Metanephros (tissue), 1 donor: Measurements from ENCODE around the gene ZXDA. TPM values are rescaled to one million over a fixed set of nuclear protein-coding genes. Genes with fewer than 3 reads are reported as not detected.

Experiments used
- total RNA-seq: library from RNA; depleted of rRNA; stranded (reverse); fragments of >200 nt; gene quantifications from one replicate; pipeline ENCODE4 v1.2.3, GENCODE V29; 2014

Gene ZXDA
- total RNA-seq: 12.7 TPM

DNA sequence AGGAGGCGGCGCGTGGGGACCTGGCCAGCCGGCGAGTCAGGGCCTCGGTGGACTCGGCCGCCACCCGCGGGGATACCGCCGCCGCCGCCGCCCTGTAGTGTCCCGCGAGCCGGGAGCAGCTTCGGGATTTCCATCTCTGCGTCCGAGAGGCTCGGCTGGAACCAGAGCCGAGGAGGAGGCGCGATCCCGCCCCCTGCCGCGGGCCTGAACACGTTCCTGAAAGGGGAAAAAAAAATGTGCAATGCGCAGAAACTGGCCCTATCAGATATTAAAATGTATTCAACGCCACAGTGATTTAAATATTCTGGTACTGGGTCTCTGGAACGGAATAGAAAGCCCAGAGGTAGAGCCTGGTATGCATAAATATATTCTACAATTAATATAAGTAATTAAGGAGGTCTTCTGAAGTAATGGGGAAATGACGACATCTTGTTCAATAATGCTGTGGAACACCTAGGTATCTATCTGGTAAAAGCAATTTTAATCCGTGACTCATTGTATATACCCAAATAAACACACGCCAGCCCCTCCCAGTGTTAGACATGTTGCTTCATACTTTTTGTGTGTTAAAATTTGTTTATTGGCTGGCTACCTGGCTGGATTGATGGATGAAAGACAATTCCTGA lies at the start of gene ZXDA:
ZXDA (minus strand) TSS at position 172 of the 626 bp plus-strand sequence; CDS start at position 134, 38 bp downstream.

Other genes with a start within 250 kb of the ZXDA start
- gene NLRP2B, start 230.2 kb downstream of the ZXDA start, total RNA-seq: 0.06 TPM